Activated CD4-positive, alpha-beta T cell treated with anti-CD3 and anti-CD28 coated beads, Interleukin-2, amount 50 U/mL, for 16 hours (primary cell): Measurements from ENCODE around the gene TMTC3.
A peak's percentile ranks its signal among the peaks of the same experiment; 100 is the strongest.
"Not testable (repeated sequence)": the region's sequence is repeated elsewhere in the genome, so short reads cannot be mapped to it uniquely, and the experiment has no call there.

Source experiments
- DNase-seq: peaks from one replicate; pipeline ENCODE4 v3.0.0-alpha.2; 2020

The TMTC3 gene

DNA sequence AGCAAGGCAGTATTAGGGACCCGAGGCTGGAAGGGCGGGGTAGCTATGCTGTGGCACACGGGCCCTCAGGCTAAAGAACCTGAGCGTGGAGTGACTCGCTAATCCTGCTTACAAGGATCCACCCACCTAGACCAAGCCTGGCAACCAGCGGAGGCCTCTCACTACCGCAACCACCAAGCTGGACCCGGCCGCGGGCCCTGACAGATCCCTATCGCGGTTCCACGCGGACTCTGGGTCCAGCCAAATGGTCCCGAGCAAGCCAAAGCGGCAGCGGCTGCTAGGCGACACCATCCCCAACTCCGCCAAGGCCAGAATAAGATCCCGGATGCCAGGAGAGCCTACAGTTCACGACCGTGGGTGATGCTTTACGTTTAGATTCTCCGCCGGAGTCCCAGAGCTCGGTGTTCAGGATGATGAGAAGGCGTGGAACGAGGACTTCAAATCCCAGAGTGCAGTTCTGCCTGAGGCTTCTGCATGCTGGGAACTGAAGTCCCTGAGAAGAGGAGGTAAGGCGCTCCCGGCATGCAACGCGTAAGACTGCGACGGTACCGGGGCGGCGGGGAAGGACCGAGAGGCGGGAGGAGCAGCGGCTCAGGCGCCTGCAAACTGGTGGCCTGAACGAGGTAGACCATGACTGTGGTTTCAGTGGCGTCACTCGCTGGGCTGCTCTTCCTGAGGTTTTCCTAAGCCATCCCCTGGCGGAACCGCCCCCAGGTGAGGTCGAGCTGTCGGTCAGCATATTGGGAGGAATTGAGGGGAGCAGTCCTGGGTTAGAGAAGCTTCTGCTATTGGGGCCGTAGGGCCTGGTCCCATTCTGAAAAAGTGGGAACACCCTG, at the start of gene TMTC3, which contains the start of gene CEP290:
Gene TMTC3 (plus strand): TSS at position 534 of the 836 bp plus-strand sequence. CDS start 6,009 bp downstream, outside the sequence.
Gene CEP290 (minus strand): TSS at position 315 of the 836 bp plus-strand sequence. CDS start 781 bp downstream, outside the sequence.
- peak; percentile 98 for DNase-seq

DNA sequence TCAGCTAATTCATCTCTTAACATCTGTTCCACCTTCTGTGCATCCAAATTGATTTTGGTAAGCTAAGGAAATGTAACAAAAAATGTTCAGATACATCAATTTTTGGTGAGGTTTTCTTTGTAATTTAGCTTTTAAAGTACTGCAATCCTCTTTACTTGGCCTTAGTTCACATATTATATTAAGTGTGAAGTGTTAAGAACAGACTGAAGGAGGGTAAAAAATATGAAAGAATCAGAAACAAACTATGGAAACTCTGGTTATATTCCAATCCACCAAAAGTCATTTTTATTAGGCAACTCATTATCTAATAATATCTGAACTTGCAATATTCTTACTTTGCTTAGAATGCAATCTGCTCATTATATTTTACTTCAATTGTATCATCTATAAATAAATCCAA, 49.3 kb upstream of the TMTC3 start:
- DNase-seq: no peak

DNA sequence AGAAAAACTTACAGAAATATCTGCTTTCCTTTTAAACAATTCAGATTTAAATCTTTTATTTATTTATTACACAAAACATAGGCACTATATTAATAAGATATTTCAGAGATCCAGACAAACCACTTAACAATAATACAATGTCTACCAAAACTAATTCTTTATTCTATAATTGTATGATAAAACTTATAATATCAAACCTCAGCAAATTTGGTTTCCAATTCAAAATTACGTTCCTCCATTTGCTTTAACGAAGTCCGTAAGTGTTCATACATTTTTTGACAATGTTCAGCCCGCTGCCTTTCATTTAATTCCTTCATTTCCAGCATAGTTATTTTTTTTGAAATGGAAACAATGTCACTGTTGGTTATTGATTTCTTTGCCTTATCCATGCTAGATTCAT, 48.5 kb upstream of the TMTC3 start:
- no peak for DNase-seq

DNA sequence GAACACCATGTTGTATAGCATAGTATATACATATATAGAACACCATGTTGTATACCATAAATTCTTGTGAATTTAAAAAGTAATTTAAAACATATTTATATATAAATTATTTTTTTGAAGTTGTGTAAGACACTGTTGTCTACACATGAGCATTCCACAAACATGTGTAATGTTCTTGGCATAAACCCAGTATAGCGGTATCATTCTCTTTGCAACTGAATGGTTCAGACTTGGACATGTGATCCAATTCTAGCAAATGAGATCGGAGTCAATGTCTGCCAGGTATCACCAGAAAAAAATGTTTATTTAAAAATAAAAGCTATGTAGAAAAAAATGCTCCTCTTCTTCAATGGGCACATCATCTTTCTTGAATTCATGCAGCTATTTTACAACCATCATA, 34.1 kb upstream of the TMTC3 start:
- DNase-seq: no peak

DNA sequence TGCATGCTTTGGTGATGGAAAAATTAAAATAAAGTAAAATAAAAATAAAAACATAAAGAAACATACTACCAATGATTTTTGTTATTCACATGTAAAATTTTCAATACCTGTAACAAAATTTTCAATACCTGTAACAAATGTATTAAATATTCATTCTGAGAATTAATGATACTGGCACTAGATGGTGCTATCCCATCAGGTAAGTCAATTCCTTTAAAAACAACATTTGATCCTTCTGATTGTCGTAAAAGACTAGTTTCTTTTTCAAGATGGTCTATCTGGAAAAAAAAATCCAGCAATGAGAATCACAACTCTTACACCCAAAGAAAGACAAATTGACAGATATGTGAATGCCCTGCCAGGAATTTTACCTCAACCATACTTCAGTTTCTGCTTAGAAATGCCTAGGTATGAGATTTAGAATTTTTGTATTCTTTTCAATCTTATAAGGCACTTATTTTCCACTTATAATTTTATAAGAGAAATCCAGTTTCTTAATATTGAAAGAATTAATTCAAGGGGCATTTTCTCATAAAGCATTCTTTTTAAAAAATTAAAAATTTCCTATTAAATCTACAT, 30.9 kb upstream of the TMTC3 start:
- DNase-seq: peak; percentile 17

DNA sequence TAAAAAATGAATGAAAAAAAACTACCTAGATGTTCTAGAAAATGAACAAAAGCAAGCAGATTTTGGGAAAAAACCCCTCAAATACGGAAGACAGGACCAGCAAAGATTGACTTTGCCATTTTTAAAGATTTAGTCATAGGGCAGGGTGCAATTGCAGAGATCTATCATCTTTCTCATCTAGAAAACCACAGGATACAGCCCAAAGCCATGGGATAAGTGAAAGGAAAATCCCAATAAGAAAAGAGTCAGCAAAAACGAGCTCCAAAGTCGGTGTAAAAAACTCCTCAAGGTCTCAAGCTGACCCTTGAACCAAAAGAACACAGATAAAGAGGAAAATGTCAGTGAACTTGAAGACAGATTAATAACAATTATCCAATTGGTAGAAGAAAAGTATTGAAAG, 28.2 kb upstream of the TMTC3 start:
- DNase-seq: no peak

DNA sequence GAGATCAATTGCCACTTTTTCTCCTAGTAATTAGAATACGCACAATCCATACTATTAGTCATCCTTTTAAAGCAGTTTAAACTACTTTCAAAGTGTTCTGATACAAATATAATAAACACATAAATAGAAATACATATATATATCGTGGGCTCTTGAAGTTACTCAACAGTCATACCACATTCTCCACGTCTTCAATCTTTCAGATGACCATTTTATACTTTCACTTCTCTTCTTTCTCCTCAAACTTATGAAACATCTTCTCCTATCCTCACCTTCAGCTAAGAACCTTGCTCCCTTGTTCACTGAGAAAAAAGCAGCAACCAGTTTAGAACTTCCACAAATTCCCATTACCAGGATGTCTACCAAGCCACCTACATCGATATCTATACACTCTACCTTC, 19.4 kb upstream of the TMTC3 start:
- DNase-seq: no peak

DNA sequence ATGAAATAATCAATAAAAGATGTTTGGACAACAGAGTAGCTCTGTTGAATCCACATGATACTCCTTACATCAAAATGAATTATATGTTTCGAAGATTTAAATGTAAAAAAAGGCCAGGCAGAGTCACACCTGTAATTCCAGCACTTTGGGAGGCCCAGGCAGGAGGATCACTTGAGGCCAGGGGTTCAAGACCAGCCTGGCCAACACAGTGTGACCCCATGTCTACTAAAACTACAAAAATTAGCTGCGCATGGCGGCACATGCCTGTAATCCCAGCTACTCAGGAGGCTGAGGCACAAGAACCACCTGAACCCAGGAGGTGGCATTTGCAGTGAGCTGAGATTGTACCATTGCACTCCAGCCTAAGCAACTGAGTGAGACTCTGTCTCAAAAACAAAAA, 15.0 kb upstream of the TMTC3 start:
- DNase-seq: no peak

DNA sequence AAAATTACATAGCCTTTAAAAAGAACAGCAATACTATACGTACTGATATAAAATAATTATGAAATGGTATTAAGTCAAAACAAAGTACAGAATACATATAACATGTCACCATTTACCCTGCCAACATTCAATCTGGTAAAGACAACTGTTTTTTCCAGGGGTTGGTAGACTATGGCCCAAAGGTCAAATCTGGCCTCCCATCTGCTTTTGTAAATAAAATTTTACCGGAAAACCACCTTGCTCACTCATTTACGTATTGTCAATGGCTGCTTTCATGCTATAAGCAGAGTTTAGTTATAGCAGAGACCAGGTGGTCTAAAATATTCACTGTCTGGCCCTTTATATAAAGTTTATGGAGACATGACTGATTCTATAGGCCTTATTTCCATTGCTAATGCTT, 14.3 kb upstream of the TMTC3 start:
- DNase-seq: no peak

DNA sequence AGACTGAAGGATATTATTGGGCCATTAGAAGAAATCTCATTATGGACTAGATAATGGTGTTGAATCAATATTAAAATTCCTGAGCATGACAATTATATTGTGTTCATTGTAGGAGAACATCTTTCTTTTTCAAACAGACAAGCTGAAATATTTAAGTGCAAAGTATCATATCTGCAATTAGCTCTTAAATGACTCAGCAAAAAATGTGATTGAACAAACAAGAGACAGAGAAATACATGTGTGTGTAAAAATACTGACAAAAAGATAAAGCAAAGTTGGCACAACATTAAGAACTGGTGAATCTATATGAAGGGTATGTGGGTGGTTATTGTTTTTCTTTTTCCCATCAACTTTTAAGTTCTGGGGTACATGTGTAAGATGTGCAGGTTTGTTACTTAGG, 9.7 kb upstream of the TMTC3 start:
- DNase-seq: no peak

DNA sequence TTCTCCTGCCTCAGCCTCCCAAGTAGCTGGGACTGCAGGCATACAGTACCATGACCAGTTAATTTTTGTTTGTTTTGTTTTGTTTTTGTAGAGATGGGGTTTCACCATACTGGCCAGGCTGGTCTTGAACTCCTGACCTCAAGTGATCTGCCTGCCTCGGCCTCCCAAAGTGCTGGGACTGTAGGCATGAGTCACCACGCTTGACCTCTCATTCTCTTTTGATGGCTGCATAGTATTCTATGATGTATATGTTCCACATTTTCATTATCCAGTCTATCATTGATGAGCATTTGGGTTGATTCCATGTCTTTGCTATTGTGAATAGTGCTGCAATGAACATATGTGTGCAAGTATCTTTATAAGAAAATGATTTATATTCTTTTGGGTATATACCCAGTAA, 8.9 kb upstream of the TMTC3 start:
- DNase-seq: not testable (repeated sequence)

DNA sequence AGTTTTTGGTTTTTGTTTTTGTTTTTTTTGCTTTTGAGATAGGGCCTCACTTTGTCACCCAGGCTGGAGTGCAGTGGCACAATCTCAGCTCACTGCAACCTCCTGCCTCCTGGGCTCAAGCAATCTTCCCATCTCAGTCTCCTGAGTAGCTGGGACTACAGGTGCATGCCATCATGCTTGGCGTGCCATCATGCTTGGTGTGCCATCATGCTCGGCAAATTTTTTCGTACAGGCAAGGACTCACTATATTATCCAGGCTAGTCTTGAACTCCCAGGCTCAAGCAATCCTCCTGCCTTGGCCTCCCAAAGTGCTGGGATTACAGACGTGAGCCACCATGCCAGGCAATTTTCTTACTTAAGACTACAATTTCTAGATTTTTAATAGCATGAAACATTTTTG, 2.4 kb upstream of the TMTC3 start:
- not testable (repeated sequence) for DNase-seq

DNA sequence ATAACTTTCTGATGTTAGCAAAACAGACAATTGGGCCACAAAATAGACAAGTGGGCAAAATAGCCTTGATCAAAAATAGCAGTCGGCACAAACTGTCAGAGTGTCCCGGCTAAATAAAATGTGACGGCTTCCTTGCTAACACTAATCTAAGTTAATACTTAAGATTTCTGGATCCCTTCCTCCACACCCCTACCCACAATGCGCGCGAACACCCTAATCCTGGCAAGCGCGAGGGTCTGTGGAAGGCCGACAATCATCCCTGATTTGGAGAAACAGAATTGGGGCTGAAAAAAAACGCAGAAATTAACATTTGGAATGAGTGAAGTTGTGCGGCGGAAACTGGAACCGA, 708 bp upstream of the TMTC3 start:
- DNase-seq: no peak

DNA sequence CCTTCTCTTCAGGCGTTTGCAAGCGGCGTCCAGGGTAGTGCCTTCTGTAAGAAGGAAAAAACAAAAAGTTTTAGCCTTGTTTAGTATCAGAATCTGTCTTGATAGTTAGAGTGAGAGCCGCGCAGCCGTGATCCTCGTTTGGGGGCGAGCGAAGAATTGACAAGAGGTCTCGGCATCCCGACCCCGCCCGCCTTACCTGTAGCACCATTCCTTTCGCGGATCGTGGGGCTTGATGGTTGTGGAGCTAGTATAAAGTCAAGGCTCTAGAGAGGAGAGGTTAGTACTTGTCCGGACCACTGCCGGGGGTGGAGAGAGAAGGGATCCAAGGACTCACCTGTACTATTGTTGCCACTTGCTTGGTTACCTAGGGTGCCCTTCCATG, 494 bp downstream of the TMTC3 start:
- DNase-seq: peak; percentile 15

DNA sequence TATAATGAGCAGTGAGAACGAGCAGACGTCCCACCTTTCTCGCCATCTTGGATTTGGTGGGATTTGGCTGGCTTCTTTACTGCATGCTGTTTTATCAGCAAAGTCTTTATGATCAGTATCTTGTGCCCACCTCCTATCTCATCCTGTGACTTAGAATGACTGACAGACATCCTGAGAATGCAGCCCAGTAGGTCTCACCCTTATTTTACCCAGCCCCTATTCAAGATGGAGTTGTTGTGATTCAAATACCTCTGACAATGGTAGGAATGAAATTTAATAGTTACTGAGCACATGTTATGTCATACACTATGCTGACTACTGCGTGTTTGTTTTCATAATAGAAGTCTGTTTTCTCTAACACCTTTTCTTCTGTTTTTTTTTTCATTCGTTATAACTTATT, 1.9 kb downstream of the TMTC3 start:
- no peak for DNase-seq

DNA sequence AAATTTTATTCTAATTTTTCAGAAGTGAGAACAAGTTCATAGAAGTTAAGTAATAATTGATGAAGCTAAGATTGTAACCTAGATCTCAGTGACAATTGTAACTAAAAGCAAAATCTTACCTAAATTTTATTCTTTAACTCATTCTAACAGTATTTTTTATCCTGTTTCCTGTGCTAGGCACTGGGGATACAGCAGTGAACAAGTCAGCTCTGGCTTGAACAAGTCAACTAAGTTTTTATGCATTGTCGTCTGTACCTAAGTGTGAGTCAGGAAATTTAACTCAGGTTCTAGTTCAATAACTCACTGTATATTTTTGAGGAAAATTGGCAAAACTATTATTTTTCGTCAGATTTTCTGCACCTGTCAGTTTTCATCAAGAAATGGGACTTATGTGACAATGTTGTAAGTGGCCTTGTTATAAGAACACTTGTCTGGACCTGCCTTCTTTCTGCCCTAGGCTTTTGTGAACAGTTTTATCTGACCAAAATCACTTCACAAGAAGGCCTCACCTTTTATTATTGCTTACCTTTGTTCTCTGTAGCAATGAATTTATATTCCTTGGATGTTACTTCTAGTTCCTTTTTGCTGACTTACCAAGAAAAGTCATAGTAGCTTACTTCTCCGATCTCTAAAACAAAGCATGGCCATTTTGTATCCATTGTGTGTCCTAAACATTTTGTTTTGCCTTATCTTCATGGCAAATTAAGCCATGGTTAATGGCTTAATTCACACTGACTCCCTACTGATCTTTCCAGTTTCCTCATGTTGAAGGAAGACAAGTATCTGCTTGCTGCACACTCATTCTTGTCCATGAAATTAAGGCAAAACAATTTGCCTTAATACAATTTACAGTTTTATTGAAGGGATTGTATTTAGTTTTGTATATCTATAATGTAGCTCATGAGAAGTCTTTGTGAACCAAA, 2.7 kb downstream of the TMTC3 start:
- DNase-seq: no peak

DNA sequence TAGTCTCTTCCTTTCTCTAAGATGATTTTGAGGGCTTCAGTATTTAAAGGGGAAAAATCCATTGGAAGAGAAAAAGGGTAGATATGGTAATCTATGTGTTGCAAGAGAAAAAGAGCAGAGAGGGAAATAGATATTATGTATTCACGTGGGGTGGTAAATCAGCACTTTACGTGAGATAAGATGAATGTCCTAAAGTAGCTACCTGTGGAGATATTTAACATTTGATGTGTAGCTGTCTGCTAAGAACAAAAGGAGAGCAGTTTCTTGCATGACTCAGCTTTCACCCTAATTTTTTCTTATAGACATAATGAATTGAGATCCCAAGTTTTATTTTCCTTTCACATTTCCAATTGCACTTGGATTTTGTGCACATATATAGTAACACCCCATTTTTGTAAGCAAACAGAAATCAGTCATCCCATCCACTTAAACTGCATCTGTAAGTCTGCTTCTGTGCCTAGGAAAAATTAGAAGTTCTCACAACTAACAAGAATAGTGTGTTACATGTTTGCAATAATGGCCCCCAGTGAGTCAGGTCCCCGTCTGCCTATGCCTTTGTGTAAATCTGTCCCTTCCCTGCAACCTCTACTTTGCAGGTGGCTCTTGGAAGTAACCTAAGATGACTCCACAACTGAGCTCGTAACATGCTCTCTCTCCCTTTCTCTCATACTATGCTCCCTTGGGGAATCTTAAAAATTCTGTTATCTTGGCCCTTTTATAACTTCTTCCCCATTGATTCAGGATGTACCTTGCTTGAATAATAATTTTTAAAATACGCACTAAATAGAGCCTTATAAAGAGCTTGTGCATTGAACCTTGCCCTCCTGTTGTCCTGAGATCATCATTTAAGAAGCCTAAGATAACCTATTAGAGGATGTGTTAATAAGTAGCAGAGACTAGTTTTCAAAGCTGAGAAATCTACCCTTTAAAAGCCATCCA, 3.7 kb downstream of the TMTC3 start:
- no peak for DNase-seq

DNA sequence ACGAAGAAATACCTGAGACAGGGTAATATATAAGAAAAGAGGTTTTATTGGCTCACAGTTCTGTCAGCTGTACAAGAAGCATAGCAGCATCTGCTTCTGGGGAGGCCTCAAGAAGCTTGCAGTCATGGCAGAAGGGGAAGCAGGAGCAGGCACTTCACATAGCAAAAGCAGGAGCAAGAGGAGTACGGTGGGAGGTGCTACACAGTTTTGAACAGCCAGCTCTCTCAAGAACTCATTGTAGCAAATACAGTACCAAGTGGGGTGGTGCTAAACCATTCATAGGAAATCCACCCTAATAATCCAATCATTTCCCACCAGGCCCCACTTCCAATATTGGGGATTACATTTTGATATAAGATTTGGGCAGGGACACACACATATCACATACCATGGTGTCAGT, 8.0 kb downstream of the TMTC3 start:
- DNase-seq: no peak

DNA sequence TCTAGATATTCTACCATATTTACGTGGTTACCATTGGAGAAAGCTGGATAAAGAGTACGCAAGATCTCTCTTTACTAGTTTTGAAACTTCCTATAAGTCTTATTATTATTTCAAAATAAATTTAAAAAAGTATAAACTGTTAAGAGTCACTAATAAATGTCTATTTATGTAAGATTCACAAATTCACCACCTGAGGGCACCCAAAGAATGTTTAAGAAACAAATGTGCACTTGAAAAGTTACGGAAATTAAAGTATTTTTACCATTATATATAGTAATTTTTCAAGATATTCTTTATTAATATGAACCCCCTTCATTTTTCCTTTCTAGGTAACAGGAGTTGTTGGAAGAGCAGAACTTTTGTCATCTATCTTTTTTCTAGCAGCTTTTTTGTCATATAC, 11.9 kb downstream of the TMTC3 start:
- DNase-seq: peak; percentile 10

DNA sequence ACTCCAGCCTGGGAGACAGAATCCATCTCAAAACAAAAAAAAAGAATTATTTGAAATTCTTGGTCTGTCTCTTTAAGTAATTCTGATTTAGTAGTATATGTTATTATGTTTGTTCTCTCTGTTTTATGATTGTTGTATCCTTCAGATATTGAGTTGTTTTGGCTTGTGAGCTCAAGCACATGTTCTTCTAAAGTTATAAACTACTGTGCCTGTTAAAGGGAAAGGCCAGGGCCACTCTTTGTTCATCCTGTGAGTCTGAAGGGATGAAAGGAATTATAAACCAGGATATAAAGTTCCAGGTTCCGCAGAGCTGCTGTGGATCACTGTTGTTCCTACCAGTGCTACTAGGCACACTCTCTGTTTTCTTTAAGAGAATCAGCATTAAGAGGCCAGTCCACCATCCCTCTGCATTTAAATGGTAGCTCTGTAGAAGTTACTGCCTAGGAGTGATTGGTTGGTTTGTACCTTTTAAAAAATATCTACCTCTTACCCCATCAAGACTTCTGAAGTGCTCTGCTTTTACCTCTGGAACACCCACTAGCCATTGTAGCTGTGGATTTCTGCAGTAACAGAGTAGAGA, 14.1 kb downstream of the TMTC3 start:
- no peak for DNase-seq

DNA sequence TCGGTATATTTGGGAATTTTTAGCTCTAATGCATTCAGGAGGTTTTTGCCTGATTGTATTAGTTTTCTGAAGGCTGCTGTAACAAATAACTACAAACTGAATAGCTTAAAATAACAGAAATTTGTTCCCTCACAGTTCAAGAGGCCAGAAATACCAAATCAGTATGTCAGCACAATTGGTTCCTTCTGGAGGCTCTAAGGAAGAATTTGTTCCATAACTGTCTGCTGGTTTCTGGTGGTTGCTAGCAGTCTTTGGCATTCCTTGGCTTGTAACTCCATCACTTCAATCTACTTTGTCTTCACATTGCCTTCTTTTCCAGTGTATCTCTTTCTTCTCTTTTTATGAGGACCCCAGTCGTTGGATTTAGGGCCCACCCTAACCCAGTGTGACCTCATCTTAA, 21.3 kb downstream of the TMTC3 start:
- DNase-seq: no peak

DNA sequence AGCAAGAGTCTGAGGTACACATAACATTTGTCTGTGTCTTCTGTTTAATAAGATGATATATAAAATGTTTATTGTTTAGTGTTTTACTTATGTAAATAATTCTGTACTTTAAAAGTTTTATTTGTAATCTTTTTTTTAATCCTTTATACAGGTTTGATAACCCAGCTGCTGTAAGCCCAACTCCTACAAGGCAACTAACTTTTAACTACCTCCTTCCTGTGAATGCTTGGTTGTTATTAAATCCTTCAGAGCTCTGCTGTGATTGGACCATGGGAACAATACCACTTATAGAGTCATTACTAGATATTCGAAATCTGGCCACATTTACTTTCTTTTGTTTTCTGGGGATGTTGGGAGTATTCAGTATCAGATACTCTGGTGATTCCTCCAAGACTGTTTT, 24.1 kb downstream of the TMTC3 start:
- DNase-seq: no peak
